Thyroid gland (tissue), 4 donors: ENCODE results near the gene SERPINA3. TPM values are rescaled to one million over a fixed set of nuclear protein-coding genes. Genes with fewer than 3 reads are reported as not detected.

Experiments
- DNase-seq, 2 donors: peaks; one replicate each; pipeline ENCODE4 v3.0.0-alpha.2; 2019
- H3K27ac ChIP-seq, 3 donors: fragments of 200-600 bp; sonication (generic); 1 replicate in 2 of 3; 2 replicates in 1 of 3; pipeline ENCODE4 v1.5.1; 2016 to 2019; ENCODE audit warnings: mild to moderate bottlenecking in 1 of 3, moderate library complexity in 1 of 3
- H3K27me3 ChIP-seq: fragments of 200-600 bp; sonication (generic); one replicate; pipeline ENCODE4 v1.5.1; 2019
- H3K36me3 ChIP-seq, 2 donors: fragments of 200-600 bp; sonication (generic); one replicate each; pipeline ENCODE4 v1.5.1; 2016 to 2019
- H3K4me1 ChIP-seq, 2 donors: fragments of 200-600 bp; sonication (generic); one replicate each; pipeline ENCODE4 v1.5.1; 2017 to 2019
- H3K4me3 ChIP-seq, 3 donors: fragments of 200-600 bp; sonication (generic); replicated peaks in 1 of 3; 1 replicate in 2 of 3; 2 replicates in 1 of 3; pipeline ENCODE4 v1.5.1; 2016; ENCODE audit warnings: mild to moderate bottlenecking in 1 of 3
- H3K9me3 ChIP-seq: fragments of 200-600 bp; sonication (generic); one replicate; pipeline ENCODE4 v1.5.1; 2017
- POLR2A ChIP-seq, 2 donors: fragments of 450-650 bp; IDR thresholded peaks; one replicate each; pipeline ENCODE4 v1.6.1; 2017; ENCODE audit warnings: antibody characterized with exemption in 2 of 2, mild to moderate bottlenecking in 2 of 2, moderate library complexity in 1 of 2
- WGBS, 2 donors: methylation state at CpG; one replicate each; pipeline ENCODE4 v1.1.5; 2017; 5-methylcytosine and 5-hydroxymethylcytosine counted together
- intact Hi-C: fragments of 100-400 bp; cut with DNase I; formaldehyde crosslinking; loops from one replicate; pipeline ENCODE4 v1.15.1; 2023
- total RNA-seq, 4 donors: library from RNA; depleted of rRNA; stranded (reverse); fragments of >200 nt; gene quantifications; one replicate each; pipeline ENCODE4 v1.2.3, GENCODE V29; 2016
- TF ChIP-seq, protein P1 (sequence below), 6 experiments: fragments of 200-600 bp in 3 of 6; fragments of 450-650 bp in 3 of 6; sonication (generic) in 3 of 6; IDR thresholded peaks; one replicate each; pipeline ENCODE4 v1.5.1; 2016 to 2019; ENCODE audit warnings: antibody characterized with exemption in 6 of 6, mild to moderate bottlenecking in 2 of 6, inconsistent platforms in 1 of 6, moderate library complexity in 1 of 6

The SERPINA3 gene
- total RNA-seq, 4 donors from 2014 or later: 16.3 to 200 (median 91.1) TPM

DNA sequence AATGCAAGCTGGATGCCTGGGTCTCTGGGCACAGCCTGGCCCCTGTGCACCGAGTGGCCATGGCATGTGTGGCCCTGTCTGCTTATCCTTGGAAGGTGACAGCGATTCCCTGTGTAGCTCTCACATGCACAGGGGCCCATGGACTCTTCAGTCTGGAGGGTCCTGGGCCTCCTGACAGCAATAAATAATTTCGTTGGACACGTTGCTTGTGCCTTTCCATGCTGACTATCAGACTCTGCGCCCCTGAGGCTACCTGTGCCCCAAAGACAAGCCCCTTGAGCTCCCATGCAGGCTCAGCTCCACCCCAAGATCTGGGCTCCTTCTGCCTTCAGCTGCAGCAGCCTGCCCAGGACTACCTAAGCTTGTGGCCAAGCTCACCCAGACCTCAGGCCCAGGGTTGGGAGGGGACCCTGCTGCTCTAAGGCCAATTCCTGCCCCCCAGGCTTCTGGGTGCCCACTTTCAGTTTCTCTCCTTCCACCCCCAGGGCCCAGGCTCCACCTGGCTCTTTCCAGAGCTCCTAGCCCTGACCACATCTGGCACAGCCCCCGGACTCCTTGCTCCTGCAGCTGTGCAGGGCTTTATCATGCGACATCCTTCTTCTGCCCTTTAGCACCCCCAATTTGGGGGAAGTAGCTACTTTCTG lies 11.8 kb downstream of the SERPINA3 start:
- Histone ChIP-seq H3K27ac (no peak overlapping the region), H3K36me3 (no peaks in the 10 kb centered on the region), H3K4me1 (no peaks in the 10 kb centered on the region), H3K9me3 (no peaks in the 10 kb centered on the region), H3K27me3 (no peaks in the 10 kb centered on the region), H3K4me3 (no peak overlapping the region)
- intact Hi-C loops: no loop called here
- 88 to 95% methylated on average over 5 to 7 of the region's 7 CpGs for WGBS, 2 donors
- TF ChIP-seq POLR2A (IDR thresholded peaks at IDR 0.05): no peak
- TF ChIP-seq, protein P1, sequence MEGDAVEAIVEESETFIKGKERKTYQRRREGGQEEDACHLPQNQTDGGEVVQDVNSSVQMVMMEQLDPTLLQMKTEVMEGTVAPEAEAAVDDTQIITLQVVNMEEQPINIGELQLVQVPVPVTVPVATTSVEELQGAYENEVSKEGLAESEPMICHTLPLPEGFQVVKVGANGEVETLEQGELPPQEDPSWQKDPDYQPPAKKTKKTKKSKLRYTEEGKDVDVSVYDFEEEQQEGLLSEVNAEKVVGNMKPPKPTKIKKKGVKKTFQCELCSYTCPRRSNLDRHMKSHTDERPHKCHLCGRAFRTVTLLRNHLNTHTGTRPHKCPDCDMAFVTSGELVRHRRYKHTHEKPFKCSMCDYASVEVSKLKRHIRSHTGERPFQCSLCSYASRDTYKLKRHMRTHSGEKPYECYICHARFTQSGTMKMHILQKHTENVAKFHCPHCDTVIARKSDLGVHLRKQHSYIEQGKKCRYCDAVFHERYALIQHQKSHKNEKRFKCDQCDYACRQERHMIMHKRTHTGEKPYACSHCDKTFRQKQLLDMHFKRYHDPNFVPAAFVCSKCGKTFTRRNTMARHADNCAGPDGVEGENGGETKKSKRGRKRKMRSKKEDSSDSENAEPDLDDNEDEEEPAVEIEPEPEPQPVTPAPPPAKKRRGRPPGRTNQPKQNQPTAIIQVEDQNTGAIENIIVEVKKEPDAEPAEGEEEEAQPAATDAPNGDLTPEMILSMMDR (IDR thresholded peaks at IDR 0.05): no peak
- DNase-seq: no peak

DNA sequence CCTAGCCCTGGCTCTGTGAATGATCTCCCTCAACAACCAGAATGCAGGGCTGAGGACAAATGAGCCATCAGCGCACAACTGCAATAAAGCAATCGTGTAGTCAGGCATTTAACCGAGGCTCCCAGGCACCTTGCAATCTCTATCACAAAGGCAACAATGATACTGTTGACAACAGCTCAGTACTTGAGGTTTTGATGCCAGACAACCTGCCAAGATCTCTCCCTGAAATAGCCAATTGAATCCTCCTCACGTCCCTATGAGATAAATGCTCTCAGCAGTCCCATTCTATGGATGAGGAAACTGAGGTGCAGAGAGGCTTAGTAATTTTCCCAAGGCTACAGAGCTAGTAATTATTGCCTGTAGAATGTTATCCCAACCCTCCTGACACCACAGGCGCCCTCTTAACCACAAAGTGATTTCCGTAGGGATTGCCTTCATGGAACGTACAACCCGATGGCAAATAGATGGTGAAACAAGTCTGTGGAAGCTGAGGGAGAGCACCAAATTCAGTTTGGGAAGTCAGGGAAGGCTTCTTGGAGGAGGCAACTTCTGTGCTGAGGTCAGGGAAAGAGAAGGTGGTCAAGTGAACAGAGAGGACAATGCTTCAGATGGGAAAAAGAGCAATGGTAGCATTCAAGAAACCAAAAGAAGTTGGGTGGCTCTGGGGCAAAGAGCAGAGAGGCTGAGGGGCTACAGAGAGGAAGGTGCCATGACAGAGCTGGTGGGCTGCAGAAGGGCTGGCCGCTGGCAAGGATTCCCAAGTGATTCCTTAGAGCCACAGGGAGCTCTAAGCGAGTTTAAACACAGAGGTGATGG lies 12.6 kb downstream of the SERPINA3 start:
- intact Hi-C loops: no loop called here
- 80 to 86% methylated on average over 10 of the region's 10 CpGs for WGBS, 2 donors

DNA sequence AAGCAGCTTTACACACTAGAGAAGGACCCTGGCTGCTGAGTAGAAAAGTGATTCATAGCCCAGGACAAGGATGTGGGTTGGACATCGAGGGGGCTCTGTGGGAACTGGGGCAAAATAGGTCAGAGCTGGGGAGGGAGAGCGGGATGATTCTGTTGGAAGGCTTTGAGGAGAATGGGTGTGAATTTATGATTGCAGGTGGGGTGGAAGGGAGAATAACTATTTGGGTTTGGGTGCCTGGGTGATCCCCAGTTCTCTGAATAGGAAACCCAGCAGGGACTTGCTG lies 13.1 kb downstream of the SERPINA3 start:
- intact Hi-C loops: no loop called here
- Histone ChIP-seq H3K27ac (no peak overlapping the region), H3K4me1 (no peaks in the 10 kb centered on the region), H3K36me3 (no peaks in the 10 kb centered on the region), H3K9me3 (no peaks in the 10 kb centered on the region), H3K27me3 (no peaks in the 10 kb centered on the region), H3K4me3 (no peak overlapping the region)
- no peak for DNase-seq
- WGBS, 2 donors: 72 to 81% methylated on average over 2 of the region's 2 CpGs
- TF ChIP-seq, protein P1 (IDR thresholded peaks at IDR 0.05): no peak
- TF ChIP-seq POLR2A (IDR thresholded peaks at IDR 0.05): no peak

More for the DNA sequence above, 12.6 kb downstream of the SERPINA3 start:
- Histone ChIP-seq H3K36me3 (no peaks in the 10 kb centered on the region), H3K9me3 (no peaks in the 10 kb centered on the region), H3K27me3 (no peaks in the 10 kb centered on the region), H3K4me1 (no peaks in the 10 kb centered on the region), H3K27ac (no peak overlapping the region), H3K4me3 (no peak overlapping the region)
- TF ChIP-seq, protein P1 (IDR thresholded peaks at IDR 0.05): no peak
- no peak for TF ChIP-seq POLR2A (IDR thresholded peaks at IDR 0.05)
- DNase-seq: no peak

DNA sequence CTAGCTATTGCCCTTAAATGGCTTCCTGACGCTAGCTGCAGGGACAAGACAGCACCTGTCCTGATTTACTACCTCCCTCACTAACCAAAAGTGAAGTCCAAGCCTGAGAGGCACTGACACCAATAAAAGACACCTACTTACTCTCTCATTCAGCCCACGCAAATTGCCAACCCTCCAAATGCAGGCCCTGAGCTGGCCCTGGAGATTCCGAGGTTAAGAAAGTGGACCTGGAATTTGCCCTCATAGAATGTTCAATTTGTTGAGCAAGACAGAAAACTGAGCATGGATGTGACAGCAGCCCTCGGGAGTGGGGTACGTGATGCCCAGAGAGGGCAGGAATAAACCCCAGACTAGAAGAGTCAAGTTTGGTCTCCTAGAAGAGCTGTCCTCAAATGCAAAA lies 16.4 kb downstream of the SERPINA3 start:
- no peak overlapping the region for H3K4me3 ChIP-seq
- 87 to 96% methylated on average over 5 of the region's 5 CpGs for WGBS, 2 donors
- H3K27me3 ChIP-seq: no peaks in the 10 kb centered on the region
- H3K4me1 ChIP-seq: no peaks in the 10 kb centered on the region
- H3K9me3 ChIP-seq: no peaks in the 10 kb centered on the region
- no peak for DNase-seq
- intact Hi-C loops: no loop called here
- no peaks in the 10 kb centered on the region for H3K36me3 ChIP-seq
- no peak overlapping the region for H3K27ac ChIP-seq
- TF ChIP-seq, protein P1 (IDR thresholded peaks at IDR 0.05): no peak
- TF ChIP-seq POLR2A (IDR thresholded peaks at IDR 0.05): no peak

DNA sequence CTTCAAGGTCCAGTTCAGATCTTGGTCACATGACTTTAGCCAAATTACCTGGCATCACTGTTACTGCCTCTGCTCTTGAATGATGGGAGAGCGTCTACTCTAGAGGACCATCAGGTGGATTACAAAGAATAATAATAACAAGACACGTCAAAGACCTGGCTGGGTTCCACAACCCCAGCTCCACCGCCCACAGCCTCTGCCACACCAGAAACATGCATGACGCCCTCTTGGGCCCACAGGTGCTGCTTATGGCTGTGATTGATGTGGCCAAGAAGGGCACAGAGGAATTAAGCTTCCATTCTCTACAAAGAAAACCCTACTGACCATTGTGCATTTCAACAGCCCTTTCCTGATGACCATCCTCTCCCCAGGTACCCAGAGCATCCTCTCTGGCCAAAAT lies 18.2 kb downstream of the SERPINA3 start:
- 55 to 74% methylated on average over 4 of the region's 4 CpGs for WGBS, 2 donors
- H3K9me3 ChIP-seq: no peaks in the 10 kb centered on the region
- no peaks in the 10 kb centered on the region for H3K4me1 ChIP-seq
- DNase-seq: no peak
- H3K4me3 ChIP-seq: no peak overlapping the region
- no peaks in the 10 kb centered on the region for H3K36me3 ChIP-seq
- H3K27me3 ChIP-seq: no peaks in the 10 kb centered on the region
- TF ChIP-seq, protein P1 (IDR thresholded peaks at IDR 0.05): no peak
- no peak for TF ChIP-seq POLR2A (IDR thresholded peaks at IDR 0.05)
- H3K27ac ChIP-seq: no peak overlapping the region
- intact Hi-C loops: no loop called here
